IPS-NIHi11 (cell line): Measurements from ENCODE around the gene MTA1.
A peak's percentile ranks its signal among the peaks of the same experiment; 100 is the strongest.

Source experiments
- DNase-seq: peaks from one replicate; pipeline ENCODE4 v3.0.0; 2012; ENCODE audit warnings: mixed read lengths, low spot score

MTA1 gene

DNA sequence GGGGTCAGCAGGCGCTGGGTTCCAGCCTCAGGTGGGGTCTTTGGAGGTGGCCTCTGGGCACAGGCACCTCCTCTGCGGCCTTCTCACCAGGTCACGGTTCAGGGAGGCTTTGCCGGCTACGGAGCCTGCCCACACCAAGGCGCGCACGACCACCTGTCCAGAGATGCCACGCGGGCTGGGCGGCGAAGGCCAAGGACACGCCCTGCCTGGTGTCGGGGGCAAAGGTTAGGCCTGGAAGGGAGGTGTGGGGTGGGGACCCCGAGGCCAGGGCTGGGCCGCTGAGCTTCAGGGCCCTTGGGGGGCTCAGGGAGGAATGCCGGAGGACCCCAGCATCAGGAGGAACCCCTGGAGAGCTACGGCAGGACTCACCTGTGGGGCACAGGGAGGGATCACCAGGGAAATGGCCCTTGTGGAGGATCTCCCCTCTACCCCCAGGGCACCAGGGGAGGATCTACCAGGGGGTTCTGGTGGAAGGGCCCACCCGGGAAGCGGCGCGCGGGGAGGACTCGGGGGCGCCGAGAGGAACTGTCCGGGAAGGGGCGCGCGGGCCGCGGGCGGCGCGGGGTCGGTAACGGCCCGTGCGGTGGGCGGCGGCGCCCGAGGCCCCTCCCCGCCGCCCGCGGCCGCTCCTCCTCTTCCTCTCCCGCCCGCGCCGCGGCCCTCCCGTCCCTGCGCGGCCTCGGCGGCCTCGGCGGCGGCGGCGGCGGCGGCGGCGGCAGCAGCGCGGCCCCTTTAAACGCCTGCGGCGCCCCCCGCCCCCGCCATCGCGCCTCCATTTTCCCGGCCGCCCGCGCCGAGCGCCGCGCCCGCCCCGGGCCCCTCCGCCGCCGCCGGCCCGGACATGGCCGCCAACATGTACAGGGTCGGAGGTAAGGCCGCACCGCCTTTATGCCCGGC lies at the start of gene MTA1:
MTA1 (plus strand) TSS at position 633 of the 897 bp plus-strand sequence; CDS start at position 842, 209 bp downstream.
- DNase-seq = peak; percentile 90

DNA sequence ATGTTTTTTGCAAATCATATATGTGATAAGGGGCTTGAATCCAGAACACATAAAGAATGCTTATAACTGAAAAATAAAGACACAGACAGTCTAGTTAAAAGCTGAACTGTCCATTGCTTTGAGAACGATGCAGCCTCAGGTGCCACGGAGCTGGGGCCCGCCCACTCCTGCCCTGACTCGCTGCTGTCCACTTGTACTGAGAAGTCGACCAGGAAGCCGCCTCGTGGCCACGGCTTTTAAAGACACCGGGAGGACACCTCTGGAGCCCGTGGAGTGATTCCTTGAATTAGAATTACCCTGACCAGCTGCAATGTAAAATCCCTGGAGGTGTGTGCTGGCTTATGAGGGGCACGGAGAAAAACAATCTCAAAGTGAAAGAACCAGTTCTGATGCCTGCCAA lies 45.2 kb upstream of the MTA1 start:
- no peak for DNase-seq

DNA sequence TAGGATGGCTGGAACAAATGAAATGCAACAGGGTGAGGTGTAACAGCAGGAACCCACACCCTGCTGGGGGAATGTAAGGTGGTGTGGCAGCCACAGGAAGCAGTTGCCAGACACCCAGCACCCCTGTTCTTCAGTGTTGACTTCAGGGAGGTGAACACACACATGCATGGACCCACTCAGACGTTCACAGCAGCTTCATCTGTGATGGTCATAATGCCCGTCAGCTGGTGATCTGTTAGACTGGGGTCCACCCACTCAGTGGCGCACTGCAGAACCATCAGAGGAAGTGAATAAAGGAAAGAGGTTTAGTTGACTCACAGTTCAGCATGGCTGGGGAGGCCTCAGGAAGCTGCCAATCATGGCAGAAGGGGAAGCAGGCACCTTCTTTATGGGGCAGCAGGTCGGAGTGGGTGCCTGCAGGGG lies 44.0 kb upstream of the MTA1 start:
- no peak for DNase-seq

DNA sequence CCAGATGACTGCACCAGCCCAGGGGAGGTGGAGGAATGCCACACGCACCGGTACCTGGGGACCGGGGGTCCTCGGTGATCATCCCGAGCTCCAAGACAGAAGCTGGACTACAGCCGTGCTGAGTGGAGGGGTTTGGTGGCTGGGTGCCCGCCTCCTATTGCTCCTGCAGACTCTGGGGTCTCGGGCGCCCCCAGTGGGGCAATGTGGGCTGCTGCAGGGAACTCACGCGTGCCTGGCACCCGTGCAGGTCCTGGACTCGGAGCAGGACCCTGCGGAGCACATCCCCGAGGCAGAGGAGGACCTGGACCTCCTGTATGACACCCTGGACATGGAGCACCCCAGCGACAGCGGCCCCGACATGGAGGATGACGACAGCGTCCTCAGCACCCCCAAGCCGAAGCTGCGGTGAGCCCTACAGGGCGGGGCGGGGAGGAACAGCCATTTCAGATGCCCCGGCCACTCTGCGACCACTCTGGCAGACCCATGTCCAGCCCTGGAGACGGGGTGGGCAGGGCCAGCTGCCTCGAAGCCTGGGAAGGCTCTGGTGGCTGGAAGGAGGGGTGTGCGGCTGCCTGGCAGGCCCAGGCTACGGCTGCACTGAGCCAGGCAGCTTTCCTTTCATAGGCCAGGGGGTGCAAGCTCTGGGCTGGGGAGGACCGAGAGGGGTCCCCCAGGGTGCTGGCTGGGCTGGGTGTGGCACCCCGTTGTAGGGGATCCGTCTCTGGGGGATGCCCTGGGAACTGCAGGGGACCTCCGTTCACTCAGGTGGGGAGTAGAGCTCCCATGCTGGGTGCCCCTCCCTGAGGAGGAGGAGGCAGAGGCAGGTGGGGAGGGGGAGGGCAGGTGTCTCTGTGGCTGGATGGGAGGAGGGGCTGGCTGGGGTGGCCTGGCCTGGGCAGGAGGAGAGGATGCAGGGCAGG lies 42.8 kb upstream of the MTA1 start:
- DNase-seq = peak; percentile 76

DNA sequence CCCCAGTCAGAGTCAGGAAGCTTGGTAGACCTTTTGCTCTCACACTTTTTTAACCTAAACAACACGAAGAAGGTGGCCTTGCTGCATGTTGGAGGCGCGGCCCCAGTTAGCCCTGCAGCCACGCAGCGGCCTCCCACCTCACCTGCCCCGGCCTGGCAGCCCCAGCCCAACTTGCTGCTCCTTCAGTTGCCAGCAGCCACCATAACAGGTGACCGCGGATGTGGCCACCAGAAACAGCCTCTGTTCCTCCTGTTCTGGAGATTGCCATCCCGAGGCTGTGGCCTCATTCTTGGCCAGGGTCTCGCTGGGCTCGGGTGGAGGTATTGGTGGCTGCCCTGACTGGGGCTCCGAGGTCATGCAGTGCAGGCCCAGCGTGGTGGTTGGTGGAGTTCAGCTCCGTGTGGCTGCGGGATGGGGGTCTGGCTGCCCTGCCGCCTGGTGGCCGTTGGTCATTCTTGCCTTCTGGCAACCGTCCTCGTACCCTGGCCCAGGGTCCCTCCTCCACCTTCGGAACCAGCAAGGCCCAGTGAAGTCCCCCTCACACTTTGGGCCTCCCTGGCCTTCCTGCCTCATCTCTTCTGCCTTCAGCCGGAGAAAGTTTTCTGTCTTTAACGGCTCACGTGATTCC lies 42.0 kb upstream of the MTA1 start:
- DNase-seq = peak; percentile 71

DNA sequence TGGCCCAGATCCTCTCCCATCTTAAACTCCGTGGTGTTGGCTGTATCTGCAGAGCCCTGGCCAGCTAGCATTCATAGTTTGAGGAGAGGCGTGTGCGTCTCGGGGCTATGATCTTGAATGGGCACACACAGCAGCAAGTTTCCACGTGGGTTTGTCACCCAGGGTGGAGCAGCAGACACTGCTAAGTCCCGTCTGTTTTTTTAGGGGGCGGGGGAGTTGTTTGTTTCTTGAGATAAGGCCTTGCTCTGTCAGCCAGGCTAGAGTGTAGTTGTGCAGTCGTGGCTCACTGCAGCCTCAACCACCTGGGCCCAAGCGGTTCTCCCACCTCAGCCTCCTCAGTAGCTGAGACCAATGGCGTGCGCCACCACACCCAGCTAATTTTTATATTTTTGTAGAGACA lies 41.4 kb upstream of the MTA1 start:
- no peak for DNase-seq

DNA sequence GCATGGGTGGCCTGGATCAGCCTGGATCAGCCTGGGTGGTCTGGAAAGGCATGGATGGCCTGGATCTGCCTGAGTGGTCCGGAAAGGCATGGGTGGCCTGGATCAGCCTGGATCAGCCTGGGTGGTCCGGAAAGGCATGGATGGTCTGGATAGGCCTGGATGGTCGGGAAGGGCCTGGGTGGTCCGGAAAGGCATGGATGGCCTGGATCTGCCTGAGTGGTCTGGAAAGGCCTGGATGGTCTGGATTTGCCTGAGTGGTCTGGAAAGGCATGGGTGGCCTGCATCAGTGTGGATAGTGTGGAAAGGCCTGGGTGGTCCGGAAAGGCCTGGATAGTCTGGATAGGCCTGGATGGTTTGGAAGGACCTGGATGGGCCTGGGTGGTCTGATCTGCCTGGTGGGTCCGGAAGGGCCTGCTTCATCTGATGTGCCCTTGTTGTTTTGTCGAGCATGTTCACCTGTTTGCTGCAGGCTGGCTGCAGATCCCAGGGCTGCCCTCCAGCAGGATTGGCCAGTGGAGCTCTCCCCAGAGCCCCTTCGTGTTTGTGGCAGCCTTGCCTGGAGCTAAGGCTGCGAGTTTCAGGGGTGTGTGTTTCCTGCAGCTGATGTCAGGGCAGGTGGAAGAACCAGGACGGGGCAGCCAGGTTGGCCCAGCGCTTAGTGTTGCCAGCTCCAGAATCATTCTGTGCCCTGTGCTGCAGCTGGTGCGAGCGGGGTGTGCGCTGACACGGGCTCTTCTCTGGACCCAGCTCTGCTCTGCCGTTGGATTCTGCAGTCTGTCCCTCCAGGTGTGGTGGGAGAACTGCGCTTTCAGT lies 40.5 kb upstream of the MTA1 start:
- DNase-seq = no peak

DNA sequence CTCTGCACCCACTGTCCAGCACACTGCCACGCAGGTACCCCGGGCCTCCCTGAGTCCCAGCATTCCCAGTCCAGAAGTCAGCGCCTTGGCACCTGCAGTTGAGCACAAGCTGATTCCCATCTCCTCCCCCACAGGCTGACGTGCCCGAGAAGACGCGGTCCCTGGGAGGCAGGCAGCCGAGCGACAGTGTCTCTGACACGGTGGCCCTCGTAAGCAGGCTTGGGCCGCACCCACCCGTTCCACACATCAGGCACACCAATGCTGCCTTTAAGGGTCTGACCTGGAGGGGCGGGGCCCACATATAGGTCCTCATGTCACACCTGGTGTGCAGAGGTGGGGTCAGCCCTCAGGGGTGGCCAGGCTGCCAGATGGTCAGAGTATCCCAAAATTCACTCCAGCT lies 39.7 kb upstream of the MTA1 start:
- no peak for DNase-seq

DNA sequence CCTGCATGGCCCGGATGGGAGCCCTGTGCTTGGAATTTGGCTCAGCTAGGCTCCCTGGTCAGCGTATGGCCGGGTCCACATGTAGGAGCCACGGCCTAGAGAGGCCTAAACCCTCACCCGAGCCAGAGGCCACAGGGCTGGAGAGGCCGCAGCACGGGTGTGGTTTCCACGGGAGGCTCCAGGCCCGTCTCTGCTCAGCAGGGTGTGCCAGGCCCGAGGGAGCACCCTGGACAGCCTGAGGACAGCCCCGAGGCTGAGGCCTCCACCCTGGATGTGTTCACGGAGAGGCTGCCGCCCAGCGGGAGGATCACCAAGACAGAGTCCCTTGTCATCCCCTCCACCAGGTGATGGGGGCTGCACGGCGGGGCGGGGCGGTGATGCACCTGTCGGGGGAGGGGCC lies 38.9 kb upstream of the MTA1 start:
- DNase-seq = no peak

DNA sequence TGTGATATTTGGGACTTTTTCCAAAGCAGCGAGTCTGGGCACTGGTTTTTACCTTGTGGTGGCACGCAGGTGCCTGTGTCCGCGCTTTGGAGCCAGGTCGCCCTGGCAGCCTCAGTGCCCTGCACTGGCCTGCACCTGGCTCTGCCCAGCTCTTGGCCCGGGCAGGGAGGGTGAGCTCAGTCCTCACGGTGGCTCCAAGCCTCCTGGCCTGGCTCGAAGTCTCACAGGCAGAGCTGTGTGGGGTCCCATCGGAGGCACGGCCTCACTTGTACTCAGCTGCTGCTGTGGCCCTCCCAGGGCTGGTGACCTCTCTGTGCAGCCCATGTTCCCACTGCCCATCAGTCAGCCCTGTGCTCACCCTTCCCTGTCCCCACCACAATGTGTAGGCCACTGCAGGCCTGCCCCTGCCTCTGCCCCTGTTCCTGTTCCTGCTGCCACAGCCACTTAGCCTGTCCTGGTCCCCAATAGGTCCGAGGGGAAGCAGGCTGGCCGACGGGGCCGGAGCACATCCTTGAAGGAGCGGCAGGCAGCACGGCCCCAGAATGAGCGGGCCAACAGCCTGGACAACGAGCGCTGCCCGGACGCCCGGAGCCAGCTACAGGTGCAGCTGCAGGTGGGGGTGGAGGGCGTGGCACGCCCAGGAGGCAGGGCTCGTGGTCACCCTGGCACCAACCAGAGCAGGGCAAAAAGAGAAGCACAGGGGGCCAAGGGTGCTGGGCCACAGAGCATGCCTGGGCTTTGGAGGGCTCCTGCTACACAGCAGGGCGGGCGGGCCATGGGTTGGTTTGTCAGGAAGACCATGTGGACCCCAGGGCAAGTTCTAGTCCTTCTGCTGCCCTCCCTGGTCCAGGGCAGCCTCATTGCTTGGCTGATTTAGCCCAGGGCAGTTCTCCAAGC lies 37.9 kb upstream of the MTA1 start:
- no peak for DNase-seq

DNA sequence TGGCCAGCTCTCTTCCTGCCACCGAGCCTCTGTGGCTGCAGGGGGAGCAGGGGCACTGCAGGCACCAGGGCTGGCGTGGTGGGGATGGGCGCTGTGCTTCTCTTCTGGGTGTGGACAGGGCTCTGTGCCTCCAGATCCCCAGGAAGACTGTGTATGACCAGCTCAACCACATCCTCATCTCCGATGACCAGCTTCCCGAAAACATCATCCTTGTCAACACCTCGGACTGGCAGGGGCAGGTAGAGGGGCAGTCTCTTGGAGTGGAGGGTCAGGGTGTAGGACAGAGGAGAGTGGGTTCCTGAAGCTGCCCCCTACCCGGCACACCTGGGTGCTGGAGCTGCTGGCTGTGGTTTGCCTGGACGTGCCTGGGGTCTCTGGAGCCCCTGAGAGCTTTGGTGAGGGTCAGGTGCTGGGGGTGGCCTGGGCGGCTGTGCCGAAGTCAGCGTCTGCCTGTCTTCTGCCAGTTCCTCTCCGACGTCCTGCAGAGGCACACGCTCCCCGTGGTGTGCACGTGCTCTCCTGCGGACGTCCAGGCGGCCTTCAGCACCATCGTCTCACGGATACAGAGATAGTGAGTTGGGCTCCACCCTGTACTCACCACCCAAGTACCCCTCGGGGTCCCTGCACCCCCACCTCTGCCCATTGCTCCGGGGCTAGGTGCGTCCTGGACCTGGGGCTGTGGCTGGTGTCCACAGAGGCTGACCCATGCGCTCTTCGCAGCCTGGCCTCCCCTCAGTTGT lies 37.1 kb upstream of the MTA1 start:
- DNase-seq = no peak

DNA sequence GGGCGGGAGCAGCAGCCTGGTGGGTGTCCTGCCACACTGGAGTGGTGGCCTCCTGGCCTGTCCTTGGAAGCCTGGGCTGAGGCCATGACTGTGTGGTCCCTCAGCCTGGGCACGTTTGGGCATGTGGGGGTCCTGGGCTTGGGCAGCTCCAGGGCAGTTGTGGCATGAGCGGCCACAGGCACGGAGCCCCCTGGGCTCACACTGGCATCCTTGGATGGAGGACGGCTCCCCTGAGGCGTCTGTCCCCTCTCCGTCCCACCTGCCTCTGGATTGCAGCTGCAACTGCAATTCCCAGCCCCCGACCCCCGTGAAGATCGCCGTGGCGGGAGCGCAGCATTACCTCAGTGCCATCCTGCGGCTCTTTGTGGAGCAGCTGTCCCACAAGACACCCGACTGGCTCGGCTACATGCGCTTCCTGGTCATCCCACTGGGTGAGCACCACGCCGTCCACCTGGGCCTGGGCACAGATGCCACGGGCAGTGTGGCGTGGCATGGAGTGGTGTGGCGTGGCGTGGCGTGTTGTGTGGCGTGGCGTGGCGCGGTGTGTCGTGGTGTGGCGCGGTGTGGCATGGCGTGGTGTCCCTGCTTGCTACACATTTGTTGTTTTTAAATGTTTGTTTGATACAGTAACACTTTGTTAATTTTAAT lies 36.4 kb upstream of the MTA1 start:
- DNase-seq = no peak

DNA sequence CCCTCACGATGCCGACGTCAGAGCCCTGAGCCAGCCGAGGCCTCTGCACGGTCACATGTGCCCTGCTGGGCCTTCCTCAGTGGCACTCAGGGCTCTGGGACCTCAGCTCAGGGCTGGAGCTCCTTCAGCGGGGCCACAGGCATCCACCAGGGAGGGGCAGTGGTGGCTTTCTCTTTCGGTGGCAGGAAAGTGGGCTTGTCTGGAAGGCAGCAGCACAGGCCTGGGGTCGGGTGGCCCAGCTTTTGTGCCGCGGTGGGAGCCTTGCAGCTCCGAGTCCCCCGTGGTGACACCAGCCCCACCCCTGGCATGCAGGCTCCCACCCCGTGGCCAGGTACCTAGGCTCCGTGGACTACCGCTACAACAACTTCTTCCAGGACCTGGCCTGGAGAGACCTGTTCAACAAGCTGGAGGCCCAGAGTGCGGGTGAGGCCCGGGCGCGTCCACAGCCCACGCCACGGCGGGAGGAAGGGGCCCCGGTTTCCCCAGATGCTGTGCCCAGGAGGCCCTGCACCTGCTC lies 35.5 kb upstream of the MTA1 start:
- DNase-seq = no peak

DNA sequence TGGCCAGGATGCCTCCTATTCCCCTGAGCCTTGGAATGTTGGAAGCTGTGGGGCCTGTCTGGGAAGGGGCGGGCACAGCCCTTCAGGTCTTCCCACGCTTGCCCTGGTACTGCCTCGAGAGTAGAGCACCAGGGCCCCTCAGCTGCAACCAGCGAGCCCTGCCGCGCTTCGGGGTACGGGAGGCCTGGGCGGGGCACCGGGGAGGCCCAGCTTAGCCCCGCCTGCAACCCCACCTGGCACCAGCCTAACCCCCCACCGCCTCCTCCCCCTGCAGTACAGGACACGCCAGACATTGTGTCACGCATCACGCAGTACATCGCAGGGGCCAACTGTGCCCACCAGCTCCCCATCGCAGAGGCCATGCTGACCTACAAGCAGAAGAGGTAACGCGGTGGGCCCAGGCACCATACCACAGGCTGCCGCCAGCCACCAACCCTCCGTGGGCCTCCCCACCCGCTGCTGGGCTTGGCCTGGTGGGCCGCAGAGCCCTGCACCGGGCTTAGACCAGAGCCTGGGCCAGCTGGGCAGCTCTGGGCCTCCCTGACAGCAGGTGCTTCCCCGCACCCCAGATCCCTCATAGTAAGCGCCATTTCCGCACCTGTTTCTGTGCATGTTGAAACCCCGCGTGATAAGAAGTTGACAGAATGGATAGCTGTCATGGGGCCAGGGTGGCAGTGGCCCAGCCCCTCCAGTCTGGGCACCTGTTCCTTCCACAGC lies 34.9 kb upstream of the MTA1 start:
- DNase-seq = no peak

DNA sequence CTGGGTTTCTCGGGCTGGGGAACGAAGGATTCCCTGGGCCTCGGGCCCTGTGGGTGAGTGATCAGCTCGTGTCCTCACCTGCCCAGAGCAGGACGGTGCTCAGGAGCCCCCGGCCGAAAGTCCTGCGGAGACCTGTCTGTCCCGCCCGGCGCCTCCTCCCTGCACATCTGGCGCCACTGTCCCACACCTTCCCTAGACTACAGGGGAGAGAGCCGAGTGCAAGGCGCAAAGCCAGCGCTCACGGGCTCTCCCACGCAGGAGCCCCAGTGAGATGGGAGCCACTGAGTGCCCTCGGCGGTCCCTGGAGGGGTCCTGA lies 34.3 kb upstream of the MTA1 start:
- no peak for DNase-seq

DNA sequence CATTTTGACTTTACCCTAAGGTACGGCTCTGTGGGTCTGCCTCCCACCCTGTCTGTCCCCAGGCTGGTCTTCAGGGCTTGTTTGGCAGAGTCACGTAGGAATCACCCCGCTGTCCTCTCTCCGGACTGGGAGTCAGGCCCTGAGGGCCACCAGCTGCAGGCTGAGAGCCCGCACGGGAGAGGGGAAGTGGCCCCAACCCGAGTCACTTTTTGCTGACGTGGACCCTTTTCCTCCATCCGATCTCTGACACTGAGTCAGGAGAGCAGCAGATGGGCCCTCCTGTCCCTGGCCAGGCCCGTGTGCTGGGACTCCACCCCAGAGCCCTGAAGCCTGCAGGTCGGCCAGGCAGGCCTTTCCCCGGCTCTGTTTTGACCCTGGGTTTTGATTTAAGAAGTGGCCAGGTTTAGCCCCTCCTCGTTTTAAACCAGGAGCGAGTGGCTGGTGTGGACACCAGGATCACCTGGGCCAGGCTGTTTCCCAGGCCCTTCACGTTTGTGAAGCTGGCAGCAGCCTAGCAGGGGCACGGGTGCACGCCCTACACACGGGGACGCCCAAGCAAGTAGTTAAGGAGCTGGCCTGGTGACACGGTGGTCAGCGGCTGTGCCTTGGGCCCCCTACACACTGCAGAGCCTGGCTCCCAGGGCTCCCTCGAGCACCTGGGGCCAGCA lies 33.8 kb upstream of the MTA1 start:
- DNase-seq = no peak

DNA sequence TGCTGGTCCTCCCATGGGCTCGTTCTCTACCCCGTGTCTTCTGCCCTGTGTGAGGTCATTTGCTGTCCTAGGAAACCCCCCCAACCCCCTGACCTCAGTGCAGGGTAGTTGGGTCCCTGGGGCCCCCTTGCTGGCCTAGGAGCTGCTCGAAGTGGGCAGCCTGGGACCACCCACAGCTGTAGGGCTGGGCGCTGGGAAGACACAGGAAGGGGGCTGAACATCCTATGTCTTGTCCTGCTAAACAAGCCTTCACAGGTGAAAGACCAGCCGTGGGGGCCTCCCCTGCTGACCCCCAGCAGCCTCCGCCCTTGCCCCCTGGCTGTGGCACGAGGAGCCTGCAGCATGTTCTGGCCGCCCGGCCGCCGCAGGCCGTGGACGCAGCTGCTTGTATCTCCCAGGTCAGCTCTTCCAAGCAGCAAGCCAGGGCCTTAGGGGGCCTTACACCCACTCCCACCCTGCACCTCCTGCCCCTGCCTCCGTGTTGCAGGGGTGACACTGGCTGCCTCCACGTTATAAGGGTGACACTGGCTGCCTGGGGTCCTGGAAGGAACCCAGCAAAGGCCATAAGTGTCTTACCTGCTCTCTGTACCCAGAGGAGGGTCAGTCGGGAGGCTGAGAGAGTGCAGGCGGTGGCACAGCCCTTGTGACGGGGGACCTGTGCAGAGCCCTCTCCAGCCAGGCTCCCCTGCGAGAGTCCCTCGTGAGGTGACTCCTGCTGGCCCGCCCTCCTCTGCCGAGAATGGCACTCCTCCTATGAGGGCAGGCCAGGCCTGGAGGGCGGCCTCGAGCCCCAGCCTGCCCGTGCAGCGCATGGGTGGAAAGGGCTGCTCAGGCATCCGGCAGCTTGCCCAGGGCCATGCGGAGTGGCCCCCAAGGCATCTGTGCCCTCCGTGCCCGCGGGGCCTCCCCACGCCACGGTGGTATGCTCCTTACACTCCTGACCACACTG lies 32.8 kb upstream of the MTA1 start:
- no peak for DNase-seq
